GM23338 (cell line): ENCODE measurements around the gene RNF220. TPM values are rescaled to one million over a fixed set of nuclear protein-coding genes. Genes with fewer than 3 reads are reported as not detected.

ENCODE experiments used
- ATAC-seq: fragments of 200-7000 bp; cut with Tn5 transposase; 3 replicates; pipeline ENCODE4 v1.9.1; 2020
- DNase-seq: peaks from one replicate; pipeline ENCODE4 v3.0.0-alpha.2; 2015; ENCODE audit warnings: low spot score
- H2AFZ ChIP-seq: fragments of 200-600 bp; sonication (generic); 2 replicates; pipeline ENCODE4 v1.8.0; 2016; ENCODE audit warnings: antibody characterized with exemption, mild to moderate bottlenecking, moderate library complexity
- H3F3A ChIP-seq: fragments of 200-600 bp; sonication (generic); replicated peaks from 2 replicates; pipeline ENCODE4 v1.8.0; 2017; ENCODE audit warnings: antibody characterized with exemption, mixed run types, low read depth
- H3K27ac ChIP-seq: fragments of 200-600 bp; sonication (generic); 2 replicates; pipeline ENCODE4 v1.6.1; 2016; ENCODE audit warnings: low read depth
- H3K27me3 ChIP-seq: fragments of 200-600 bp; sonication (generic); 2 replicates; pipeline ENCODE4 v1.8.0; 2016; ENCODE audit warnings: mild to moderate bottlenecking, mixed run types, moderate library complexity; ENCODE audit not compliant: insufficient read depth
- H3K36me3 ChIP-seq: fragments of 200-600 bp; sonication (generic); 2 replicates; pipeline ENCODE4 v1.8.0; 2016; ENCODE audit warnings: mild to moderate bottlenecking; ENCODE audit not compliant: insufficient read depth
- H3K4me1 ChIP-seq: fragments of 200-600 bp; sonication (generic); 2 replicates; pipeline ENCODE4 v1.8.0; 2016; ENCODE audit warnings: mild to moderate bottlenecking, moderate library complexity; ENCODE audit not compliant: insufficient read depth
- H3K4me2 ChIP-seq: fragments of 200-600 bp; sonication (generic); 2 replicates; pipeline ENCODE4 v1.7.1; 2017; ENCODE audit warnings: mixed run types
- H3K4me3 ChIP-seq: fragments of 200-600 bp; sonication (generic); 2 replicates; pipeline ENCODE4 v1.6.1; 2016; ENCODE audit warnings: mixed run types
- H3K79me2 ChIP-seq: fragments of 200-600 bp; sonication (generic); replicated peaks from 2 replicates; pipeline ENCODE4 v1.8.0; 2017; ENCODE audit warnings: mild to moderate bottlenecking; ENCODE audit not compliant: insufficient read depth
- H3K9me2 ChIP-seq: fragments of 200-600 bp; sonication (generic); 2 replicates; pipeline ENCODE4 v1.8.0; 2017; ENCODE audit not compliant: insufficient read depth
- H4K20me1 ChIP-seq: fragments of 200-600 bp; sonication (generic); replicated peaks from 2 replicates; pipeline ENCODE4 v1.8.0; 2017; ENCODE audit warnings: mild to moderate bottlenecking; ENCODE audit not compliant: insufficient read depth
- H3K27ac Mint-ChIP-seq: 2 replicates; pipeline ENCODE4 v1.8.0; 2020; ENCODE audit warnings: inconsistent platforms, mild to moderate bottlenecking, moderate library complexity, mixed read lengths
- H3K27me3 Mint-ChIP-seq: 3 replicates; pipeline ENCODE4 v1.8.0; 2022; ENCODE audit warnings: low read depth, mild to moderate bottlenecking, moderate library complexity, mixed read lengths, inconsistent platforms; ENCODE audit not compliant: insufficient read depth, poor library complexity
- H3K36me3 Mint-ChIP-seq: 3 replicates; pipeline ENCODE4 v1.8.0; 2021; ENCODE audit warnings: low read depth, mild to moderate bottlenecking, inconsistent platforms, moderate library complexity, mixed read lengths
- H3K4me1 Mint-ChIP-seq: 3 replicates; pipeline ENCODE4 v1.8.0; 2020; ENCODE audit warnings: mild to moderate bottlenecking, inconsistent platforms, mixed read lengths
- H3K4me3 Mint-ChIP-seq: 3 replicates; pipeline ENCODE4 v1.8.0; 2021; ENCODE audit warnings: moderate library complexity, mild to moderate bottlenecking, inconsistent platforms, mixed read lengths
- H3K9me3 Mint-ChIP-seq: 3 replicates; pipeline ENCODE4 v1.8.0; 2020; ENCODE audit warnings: moderate library complexity, mild to moderate bottlenecking, inconsistent platforms, mixed read lengths
- CREB1 ChIP-seq: fragments of 250-450 bp; sonication (Bioruptor Pico); IDR thresholded peaks from 2 replicates; pipeline ENCODE4 v1.5.0; 2020; ENCODE audit warnings: low read depth, mild to moderate bottlenecking, moderate library complexity
- EZH2 ChIP-seq: fragments of 200-600 bp; sonication (generic); IDR thresholded peaks from one replicate; pipeline ENCODE4 v1.8.0; 2017; ENCODE audit warnings: antibody characterized with exemption, mild to moderate bottlenecking, low read depth; ENCODE audit not compliant: unreplicated experiment
- JUNB ChIP-seq: IDR thresholded peaks from one replicate; pipeline ENCODE4 v1.6.1; 2016; ENCODE audit warnings: antibody characterized with exemption; ENCODE audit not compliant: unreplicated experiment
- POLR2AphosphoS5 ChIP-seq: IDR thresholded peaks from 2 replicates; pipeline ENCODE4 v1.6.1; 2016; ENCODE audit warnings: antibody characterized with exemption, low read depth
- STAT1 ChIP-seq: IDR thresholded peaks from one replicate; pipeline ENCODE4 v1.6.1; 2016; ENCODE audit warnings: antibody characterized with exemption; ENCODE audit not compliant: unreplicated experiment
- polyA plus RNA-seq: library from polyadenylated mRNA; unstranded; fragments of >200 nt; fragmentation: Nextera tagmentation; extraction: Ambion mirVana; gene quantifications from 2 replicates; pipeline ENCODE4 v1.2.1, GENCODE V29; 2016
- total RNA-seq: library from RNA; depleted of rRNA; stranded (reverse); fragments of >200 nt; shearing (Covaris generic); gene quantifications from 2 replicates; pipeline ENCODE4 v1.2.3, GENCODE V29; 2014
- TF ChIP-seq, protein P1 (sequence below): IDR thresholded peaks from one replicate; pipeline ENCODE4 v1.6.1; 2018; ENCODE audit warnings: antibody characterized with exemption; ENCODE audit not compliant: unreplicated experiment
- TF ChIP-seq, protein P2 (sequence below), 2 experiments: fragments of 200-600 bp in 1 of 2; sonication (generic) in 1 of 2; conservative IDR thresholded peaks; 2 replicates each; pipeline versions ENCODE4 v1.5.1 to v1.6.1; 2016 to 2017; ENCODE audit warnings: antibody characterized with exemption in 2 of 2, low read depth in 2 of 2, mild to moderate bottlenecking in 2 of 2, moderate library complexity in 1 of 2
- TF ChIP-seq, protein P3 (sequence below): IDR thresholded peaks from 2 replicates; pipeline ENCODE4 v1.6.1; 2016; ENCODE audit warnings: antibody characterized with exemption

Gene RNF220
- total and polyA plus RNA-seq, 2 experiments from 2014 or later, result 72.8 to 168 TPM

DNA sequence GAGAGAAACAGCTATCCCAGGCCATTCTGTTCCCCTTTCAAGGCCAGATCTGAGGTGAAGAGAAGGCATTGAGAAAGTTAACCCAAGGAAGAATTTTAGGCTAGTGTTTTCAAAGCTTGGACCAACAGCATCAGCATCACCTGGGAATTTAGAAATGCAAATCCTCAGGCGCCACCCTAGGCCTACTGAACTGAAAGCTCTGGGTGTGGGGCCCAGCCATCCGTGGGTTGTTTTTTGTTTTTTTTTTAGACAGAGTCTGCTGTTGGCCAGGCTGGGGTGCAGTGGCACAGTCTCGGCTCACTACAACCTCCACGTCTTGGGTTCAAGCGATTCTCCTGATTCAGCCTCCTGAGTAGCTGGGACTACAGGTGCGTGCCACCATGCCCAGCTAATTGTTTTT, 98.6 kb downstream of the RNF220 start (continued):
- TF ChIP-seq, protein P1, sequence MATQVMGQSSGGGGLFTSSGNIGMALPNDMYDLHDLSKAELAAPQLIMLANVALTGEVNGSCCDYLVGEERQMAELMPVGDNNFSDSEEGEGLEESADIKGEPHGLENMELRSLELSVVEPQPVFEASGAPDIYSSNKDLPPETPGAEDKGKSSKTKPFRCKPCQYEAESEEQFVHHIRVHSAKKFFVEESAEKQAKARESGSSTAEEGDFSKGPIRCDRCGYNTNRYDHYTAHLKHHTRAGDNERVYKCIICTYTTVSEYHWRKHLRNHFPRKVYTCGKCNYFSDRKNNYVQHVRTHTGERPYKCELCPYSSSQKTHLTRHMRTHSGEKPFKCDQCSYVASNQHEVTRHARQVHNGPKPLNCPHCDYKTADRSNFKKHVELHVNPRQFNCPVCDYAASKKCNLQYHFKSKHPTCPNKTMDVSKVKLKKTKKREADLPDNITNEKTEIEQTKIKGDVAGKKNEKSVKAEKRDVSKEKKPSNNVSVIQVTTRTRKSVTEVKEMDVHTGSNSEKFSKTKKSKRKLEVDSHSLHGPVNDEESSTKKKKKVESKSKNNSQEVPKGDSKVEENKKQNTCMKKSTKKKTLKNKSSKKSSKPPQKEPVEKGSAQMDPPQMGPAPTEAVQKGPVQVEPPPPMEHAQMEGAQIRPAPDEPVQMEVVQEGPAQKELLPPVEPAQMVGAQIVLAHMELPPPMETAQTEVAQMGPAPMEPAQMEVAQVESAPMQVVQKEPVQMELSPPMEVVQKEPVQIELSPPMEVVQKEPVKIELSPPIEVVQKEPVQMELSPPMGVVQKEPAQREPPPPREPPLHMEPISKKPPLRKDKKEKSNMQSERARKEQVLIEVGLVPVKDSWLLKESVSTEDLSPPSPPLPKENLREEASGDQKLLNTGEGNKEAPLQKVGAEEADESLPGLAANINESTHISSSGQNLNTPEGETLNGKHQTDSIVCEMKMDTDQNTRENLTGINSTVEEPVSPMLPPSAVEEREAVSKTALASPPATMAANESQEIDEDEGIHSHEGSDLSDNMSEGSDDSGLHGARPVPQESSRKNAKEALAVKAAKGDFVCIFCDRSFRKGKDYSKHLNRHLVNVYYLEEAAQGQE, result no peak

DNA sequence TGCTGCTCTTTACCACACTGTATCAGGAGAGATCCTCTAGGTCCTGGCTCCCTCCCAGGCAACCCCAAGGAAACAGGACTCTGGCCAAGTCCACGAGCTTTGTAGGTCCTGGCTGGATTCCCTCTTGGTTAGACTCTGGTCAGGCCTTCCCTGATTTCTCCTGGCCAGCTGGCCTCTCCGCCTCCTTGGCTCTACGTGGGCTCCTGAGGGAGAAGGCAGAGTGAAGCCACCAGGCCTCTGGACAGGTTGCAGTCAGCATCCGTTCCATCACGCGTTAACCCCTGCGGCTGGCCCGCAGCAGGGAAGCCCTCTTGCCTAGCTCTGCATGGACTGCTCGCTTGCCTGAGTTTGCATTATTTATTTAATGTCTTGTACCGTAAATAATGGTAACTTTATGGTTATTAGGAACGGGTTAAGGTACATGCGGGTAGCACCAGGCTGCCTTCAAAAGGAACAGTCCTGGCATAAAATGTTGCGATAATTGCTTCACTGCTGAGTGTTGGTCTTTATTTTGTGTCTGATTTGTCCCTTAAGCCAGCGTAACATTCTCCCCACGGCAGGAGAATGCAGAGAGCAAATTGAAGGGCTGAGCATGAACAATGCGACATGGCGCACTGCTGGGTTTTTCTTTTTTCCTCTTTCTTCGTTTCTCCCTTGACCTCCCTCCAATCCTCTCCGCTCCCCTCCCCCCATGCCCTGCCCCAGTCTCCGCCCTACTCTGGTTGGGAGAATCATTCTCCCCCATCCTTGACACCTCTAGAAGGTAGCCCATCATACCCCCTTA, 100.3 kb downstream of the RNF220 start:
- Histone ChIP-seq H3K4me2 (peak overlapping the region; percentile 70), H4K20me1 (no peaks in the 10 kb centered on the region), H3K4me1 (peaks cover 74% of the 10 kb centered on the region), H3K9me2 (peaks cover 8% of the 10 kb centered on the region; the same call in 1 of the 2 replicates), H2AFZ (no peak overlapping the region), H3K36me3 (no peaks in the 10 kb centered on the region), H3K27me3 (no peaks in the 10 kb centered on the region), H3K4me3 (no peak overlapping the region), H3K27ac (no peak overlapping the region), H3K79me2 (peaks cover 28% of the 10 kb centered on the region), H3F3A (peaks cover 14% of the 10 kb centered on the region; the same call in 1 of the 2 replicates)
- DNase-seq, result no peak
- TF ChIP-seq, protein P2, sequence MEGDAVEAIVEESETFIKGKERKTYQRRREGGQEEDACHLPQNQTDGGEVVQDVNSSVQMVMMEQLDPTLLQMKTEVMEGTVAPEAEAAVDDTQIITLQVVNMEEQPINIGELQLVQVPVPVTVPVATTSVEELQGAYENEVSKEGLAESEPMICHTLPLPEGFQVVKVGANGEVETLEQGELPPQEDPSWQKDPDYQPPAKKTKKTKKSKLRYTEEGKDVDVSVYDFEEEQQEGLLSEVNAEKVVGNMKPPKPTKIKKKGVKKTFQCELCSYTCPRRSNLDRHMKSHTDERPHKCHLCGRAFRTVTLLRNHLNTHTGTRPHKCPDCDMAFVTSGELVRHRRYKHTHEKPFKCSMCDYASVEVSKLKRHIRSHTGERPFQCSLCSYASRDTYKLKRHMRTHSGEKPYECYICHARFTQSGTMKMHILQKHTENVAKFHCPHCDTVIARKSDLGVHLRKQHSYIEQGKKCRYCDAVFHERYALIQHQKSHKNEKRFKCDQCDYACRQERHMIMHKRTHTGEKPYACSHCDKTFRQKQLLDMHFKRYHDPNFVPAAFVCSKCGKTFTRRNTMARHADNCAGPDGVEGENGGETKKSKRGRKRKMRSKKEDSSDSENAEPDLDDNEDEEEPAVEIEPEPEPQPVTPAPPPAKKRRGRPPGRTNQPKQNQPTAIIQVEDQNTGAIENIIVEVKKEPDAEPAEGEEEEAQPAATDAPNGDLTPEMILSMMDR (conservative IDR thresholded peaks at IDR 0.05; ENCODE audit: low read depth in 2 of 2), result no peak
- no peak for TF ChIP-seq STAT1
- no peak for TF ChIP-seq EZH2
- TF ChIP-seq, protein P3, sequence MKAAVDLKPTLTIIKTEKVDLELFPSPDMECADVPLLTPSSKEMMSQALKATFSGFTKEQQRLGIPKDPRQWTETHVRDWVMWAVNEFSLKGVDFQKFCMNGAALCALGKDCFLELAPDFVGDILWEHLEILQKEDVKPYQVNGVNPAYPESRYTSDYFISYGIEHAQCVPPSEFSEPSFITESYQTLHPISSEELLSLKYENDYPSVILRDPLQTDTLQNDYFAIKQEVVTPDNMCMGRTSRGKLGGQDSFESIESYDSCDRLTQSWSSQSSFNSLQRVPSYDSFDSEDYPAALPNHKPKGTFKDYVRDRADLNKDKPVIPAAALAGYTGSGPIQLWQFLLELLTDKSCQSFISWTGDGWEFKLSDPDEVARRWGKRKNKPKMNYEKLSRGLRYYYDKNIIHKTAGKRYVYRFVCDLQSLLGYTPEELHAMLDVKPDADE, result no peak
- no peak for TF ChIP-seq CREB1
- TF ChIP-seq POLR2AphosphoS5, result no peak
- no peak for TF ChIP-seq JUNB
- H3K4me3 Mint-ChIP-seq, result no peak overlapping the region; the same call in 2 of the 3 replicates
- no peaks in the 10 kb centered on the region for H3K36me3 Mint-ChIP-seq
- no peaks in the 10 kb centered on the region for H3K9me3 Mint-ChIP-seq
- peaks cover 63% of the 10 kb centered on the region for H3K4me1 Mint-ChIP-seq
- H3K27ac Mint-ChIP-seq, result no peak overlapping the region
- peak; percentile 3; the same call in 2 of the 3 replicates for ATAC-seq
- H3K27me3 Mint-ChIP-seq, result peaks cover 29% of the 10 kb centered on the region
